C4-2B (cell line): Measurements from ENCODE around the gene NTRK1.

Source experiments
- H3K27ac ChIP-seq: fragments of 450-650 bp; 2 replicates; pipeline ENCODE4 v1.5.1; 2017
- ZFX ChIP-seq: fragments of 450-650 bp; IDR thresholded peaks from 2 replicates; pipeline ENCODE4 v1.6.1; 2017
- TF ChIP-seq, protein P1 (sequence below): fragments of 450-650 bp; conservative IDR thresholded peaks from 2 replicates; pipeline ENCODE4 v1.5.1; 2017; ENCODE audit warnings: mild to moderate bottlenecking

The NTRK1 gene

DNA sequence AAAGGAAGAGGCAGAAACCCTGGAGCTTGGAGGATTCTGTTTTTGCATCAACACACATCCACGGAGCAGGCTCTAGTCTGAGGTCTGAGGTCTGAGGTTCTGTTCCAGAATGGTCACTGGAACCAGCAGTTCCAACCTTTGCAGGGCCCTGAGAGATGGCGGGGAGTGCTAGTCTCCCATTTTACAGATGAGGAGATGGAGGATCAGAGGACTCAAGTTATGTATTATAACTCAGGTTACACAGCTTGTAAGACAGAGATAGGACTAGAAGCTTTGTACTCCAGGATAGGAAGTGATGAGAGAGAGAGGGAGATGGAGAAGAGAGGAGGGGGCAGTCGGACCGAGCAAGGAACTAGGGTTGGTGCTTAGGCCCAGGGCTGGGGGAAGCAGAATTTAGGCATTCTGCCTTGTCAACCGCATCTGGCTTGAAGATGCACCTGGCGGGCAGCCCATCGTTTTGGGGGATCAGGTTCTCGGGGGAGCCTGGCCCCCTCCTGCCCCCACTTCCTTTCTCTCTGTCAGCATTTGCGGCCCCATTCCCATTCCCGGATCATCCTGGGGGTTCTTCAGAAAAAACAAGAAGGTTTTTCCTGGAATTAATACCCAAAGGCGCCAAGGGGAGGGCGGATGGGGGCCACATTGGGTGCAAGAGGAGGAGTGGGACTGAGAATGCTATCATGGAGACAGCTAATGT is 38.5 kb downstream of the NTRK1 start:
- H3K27ac ChIP-seq = no peak overlapping the region
- no peak for TF ChIP-seq ZFX
- TF ChIP-seq, protein P1, sequence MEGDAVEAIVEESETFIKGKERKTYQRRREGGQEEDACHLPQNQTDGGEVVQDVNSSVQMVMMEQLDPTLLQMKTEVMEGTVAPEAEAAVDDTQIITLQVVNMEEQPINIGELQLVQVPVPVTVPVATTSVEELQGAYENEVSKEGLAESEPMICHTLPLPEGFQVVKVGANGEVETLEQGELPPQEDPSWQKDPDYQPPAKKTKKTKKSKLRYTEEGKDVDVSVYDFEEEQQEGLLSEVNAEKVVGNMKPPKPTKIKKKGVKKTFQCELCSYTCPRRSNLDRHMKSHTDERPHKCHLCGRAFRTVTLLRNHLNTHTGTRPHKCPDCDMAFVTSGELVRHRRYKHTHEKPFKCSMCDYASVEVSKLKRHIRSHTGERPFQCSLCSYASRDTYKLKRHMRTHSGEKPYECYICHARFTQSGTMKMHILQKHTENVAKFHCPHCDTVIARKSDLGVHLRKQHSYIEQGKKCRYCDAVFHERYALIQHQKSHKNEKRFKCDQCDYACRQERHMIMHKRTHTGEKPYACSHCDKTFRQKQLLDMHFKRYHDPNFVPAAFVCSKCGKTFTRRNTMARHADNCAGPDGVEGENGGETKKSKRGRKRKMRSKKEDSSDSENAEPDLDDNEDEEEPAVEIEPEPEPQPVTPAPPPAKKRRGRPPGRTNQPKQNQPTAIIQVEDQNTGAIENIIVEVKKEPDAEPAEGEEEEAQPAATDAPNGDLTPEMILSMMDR = no peak

DNA sequence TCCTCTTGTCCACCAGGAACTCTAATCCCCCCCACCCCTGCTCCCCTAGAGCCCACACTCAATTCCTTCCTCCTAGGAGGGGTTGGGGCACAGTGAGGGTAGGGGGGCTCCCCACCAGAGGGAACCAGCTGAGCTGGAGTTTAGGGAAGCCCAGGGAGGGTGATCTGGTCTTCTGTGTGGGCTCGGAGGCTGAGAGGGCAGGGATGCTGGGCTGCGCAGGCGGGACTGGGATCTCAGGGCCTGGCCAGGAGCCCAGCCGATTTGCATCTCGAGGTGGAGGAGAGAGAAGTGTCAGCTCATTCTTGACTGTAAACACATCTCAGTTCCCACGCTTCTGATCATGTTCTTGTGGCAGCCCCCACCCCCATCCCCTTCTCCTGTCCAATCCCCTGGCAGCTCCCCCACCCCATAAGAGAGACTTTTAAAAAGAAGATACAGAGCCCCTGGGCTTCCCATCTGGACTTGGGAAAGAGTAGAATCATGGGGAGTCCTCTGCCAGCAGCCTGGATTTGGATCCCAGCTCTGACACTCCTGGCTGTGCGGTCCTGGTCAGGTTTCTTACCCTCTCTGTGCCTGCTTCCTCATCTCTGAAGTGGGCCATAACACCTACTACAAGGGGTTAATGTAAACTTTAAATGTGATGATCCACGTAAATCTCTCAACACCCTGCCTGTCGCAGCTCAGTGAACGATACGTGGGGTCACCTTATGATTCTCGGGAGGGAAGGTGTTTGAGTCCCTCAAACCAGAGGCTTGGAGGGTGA is 39.5 kb downstream of the NTRK1 start:
- no peak for TF ChIP-seq ZFX
- TF ChIP-seq, protein P1 = no peak
- no peak overlapping the region for H3K27ac ChIP-seq

DNA sequence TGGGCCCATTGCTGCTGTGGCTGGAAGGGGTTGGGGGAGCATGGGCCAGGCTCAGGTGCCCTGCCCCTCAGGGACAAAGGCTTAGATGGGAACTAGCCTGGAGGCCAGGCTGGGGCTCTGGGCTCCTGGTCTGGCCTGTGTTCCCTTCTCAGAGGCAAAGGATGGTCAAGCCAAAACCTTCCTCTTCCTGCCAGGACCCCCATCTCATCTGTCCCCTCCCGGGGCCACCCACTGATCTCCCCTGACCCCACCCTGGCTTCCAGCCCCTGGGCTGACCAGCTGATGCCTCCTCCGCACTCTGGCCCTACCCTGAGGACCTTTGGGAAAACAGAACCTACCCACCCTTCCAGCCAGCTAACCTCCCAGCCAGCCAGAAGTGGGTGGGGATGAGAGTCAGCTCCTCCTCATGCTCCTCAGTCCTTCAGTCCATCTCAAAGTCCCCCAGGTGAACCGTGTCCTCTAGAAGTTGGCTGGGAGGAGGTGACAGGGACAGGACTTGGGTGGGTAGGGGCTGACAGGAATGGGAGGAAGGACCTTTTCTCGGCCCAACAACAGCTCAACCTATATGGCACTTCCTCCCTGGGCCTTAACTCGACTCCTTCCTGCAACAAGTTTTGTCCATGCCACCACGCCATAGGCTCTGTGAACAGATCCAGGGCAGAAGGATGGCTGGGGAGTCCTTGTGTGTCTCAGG is 40.4 kb downstream of the NTRK1 start:
- TF ChIP-seq ZFX = no peak
- TF ChIP-seq, protein P1 = no peak
- no peak overlapping the region for H3K27ac ChIP-seq

DNA sequence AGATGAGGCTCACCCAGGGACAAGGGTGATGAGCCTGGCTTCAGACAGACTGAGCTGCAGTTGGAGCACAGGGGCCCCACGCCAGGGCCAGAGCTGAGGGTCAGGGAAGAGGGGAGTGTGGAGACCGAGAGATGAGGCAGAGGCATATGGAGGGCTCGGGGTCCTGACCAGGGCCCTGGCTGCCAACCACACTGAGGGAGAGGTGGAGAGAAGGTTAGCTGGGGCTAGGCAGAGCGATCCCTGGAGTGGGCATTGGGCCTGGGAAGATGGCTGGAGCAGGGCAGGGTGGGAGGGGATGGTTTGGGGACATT is 40.9 kb downstream of the NTRK1 start:
- no peak for TF ChIP-seq ZFX
- TF ChIP-seq, protein P1 = no peak
- no peak overlapping the region for H3K27ac ChIP-seq

DNA sequence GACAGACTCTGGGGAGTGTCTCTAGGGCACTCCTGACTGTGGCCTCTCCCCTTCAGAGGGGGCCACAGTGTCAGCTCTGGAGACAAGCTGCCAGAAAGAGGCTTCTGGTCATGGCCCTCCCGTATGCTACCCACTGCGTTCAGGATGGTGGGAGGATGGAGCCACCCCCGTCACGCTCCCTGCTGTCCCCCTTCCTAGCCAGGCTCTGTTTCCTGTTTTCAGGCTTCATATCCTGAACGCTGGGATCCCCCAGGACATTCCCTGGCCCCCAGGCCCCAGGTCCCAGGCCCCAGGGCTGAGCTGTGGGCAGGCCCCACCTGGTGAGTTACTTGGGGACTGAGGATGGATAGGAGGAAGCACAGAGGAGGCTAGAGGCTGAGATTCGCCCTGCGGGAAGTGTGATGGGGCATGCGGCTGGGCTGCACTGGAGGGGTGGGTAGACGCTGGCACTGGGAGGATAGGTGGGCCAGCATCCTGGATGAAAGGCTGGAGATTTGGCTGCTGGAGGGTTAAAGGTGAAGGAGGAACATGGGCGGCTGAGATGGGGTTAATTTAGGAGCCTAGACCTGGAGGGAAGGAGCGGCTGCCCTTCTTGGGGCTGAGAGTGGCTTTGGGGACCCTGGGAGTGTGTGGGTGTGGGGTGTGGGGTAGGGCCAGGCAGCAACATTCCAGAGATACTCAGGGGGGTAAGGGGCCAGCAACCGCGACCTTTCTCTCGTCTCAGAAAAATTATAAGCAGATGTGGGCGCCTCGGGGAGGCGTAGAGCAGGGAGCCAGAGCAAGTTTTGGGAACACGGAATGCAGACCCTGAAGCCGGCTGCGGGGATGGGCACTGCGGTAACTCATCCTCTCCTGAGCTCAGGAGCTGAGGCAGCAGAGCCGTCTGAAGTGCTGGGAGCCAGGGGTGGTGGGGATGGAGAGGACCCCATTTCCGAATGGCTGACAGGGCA is 41.6 kb downstream of the NTRK1 start:
- TF ChIP-seq, protein P1 = no peak
- TF ChIP-seq ZFX = no peak
- H3K27ac ChIP-seq = no peak overlapping the region

DNA sequence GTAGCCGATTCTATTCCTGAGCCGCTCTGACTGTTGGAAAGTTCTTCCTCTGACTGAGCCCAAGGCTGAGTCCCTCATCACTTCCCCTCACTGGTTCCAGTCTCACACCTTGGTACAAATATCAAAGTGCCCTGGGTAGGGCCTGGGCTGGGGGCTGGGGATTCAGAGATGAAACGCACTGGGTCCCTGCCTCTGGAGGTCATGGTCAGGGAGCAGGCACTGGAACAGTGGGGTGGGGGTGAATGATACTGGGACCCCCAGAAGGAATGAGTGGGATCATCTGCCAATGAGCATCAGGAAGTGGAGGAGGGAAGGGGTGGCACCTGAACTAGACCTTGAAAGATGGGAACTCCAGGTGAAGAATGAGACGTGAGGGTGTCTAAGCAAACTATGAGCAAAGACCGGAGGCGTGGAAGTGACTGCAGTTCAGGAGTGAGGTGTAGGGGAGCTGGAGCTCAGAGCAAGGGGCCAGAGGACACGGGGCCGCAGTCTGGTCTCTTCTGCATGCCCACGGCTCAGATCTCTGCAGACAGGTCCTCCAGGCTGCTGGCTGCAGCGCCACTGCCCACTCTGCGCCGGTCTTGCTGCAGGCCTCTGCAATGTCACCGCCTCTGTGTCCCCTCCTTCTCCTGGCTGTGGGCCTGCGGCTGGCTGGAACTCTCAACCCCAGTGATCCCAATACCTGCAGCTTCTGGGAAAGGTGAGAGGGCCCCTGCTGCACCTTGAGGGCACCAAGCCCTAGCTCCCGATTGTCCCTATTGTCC is 42.8 kb downstream of the NTRK1 start:
- TF ChIP-seq, protein P1 = no peak
- TF ChIP-seq ZFX = no peak
- no peak overlapping the region for H3K27ac ChIP-seq
